Lung (tissue), 12 donors: ENCODE data around the gene RASGEF1C. TPM values are rescaled to one million over a fixed set of nuclear protein-coding genes. Genes with fewer than 3 reads are reported as not detected.

Source experiments
- ATAC-seq: fragments of 200-7000 bp; cut with Tn5 transposase; one replicate; pipeline ENCODE4 v1.9.1; 2020; ENCODE audit warnings: moderate number of reproducible peaks; ENCODE audit not compliant: insufficient read depth, low FRiP score
- DNase-seq, 3 donors: peaks; one replicate each; pipeline ENCODE4 v3.0.0-alpha.2; 2013 to 2017
- H3K27ac ChIP-seq, 2 donors: one replicate each; pipeline ENCODE4 v1.5.1; 2013; ENCODE audit warnings: mild to moderate bottlenecking in 2 of 2, moderate library complexity in 2 of 2, control low read depth in 1 of 2, inconsistent platforms in 1 of 2, low read depth in 1 of 2, low read length in 1 of 2
- H3K27me3 ChIP-seq, 3 donors: one replicate each; pipeline ENCODE4 v1.5.1; 2013; ENCODE audit warnings: low read length in 2 of 3; ENCODE audit not compliant: control insufficient read depth in 3 of 3, insufficient read depth in 3 of 3
- H3K36me3 ChIP-seq, 4 donors: one replicate each; pipeline ENCODE4 v1.5.1; 2013; ENCODE audit warnings: low read length in 4 of 4, mild to moderate bottlenecking in 1 of 4, moderate library complexity in 1 of 4; ENCODE audit not compliant: control insufficient read depth in 4 of 4, insufficient read depth in 4 of 4
- H3K4me1 ChIP-seq, 5 donors: one replicate each; pipeline ENCODE4 v1.5.1; 2013; ENCODE audit warnings: low read length in 5 of 5, mild to moderate bottlenecking in 2 of 5, moderate library complexity in 1 of 5; ENCODE audit not compliant: control insufficient read depth in 5 of 5, insufficient read depth in 5 of 5
- H3K4me3 ChIP-seq: one replicate; pipeline ENCODE4 v1.5.1; 2013; ENCODE audit warnings: mild to moderate bottlenecking, control low read depth, moderate library complexity
- H3K9ac ChIP-seq, 2 donors: one replicate each; pipeline ENCODE4 v1.5.1; 2013; ENCODE audit warnings: low read length in 2 of 2, control low read depth in 1 of 2; ENCODE audit not compliant: insufficient read depth in 1 of 2
- H3K9me3 ChIP-seq, 4 donors: one replicate each; pipeline ENCODE4 v1.5.1; 2013; ENCODE audit warnings: low read length in 3 of 4, mild to moderate bottlenecking in 1 of 4, moderate library complexity in 1 of 4; ENCODE audit not compliant: control insufficient read depth in 4 of 4, insufficient read depth in 3 of 4
- CTCF ChIP-seq: IDR thresholded peaks from 2 replicates; pipeline ENCODE4 v1.5.1; 2012; ENCODE audit warnings: mild to moderate bottlenecking; ENCODE audit errors: control extremely low read depth, extremely low read depth
- WGBS, 2 donors: extraction: QIAGEN DNeasy Blood & Tissue Kit; methylation state at CpG; one replicate each; pipeline ENCODE4 v1.1.7; 2013; 5-methylcytosine and 5-hydroxymethylcytosine counted together
- polyA plus RNA-seq, 2 donors: library from polyadenylated mRNA; stranded (reverse); fragments of 200-250 nt; gene quantifications; one replicate each; pipeline ENCODE4 v1.2.1, GENCODE V29; 2013
- total RNA-seq, 2 donors: library from RNA; depleted of rRNA in 1 of 2; stranded (reverse); fragments of >200 nt in 1 of 2; gene quantifications; one replicate each; pipeline ENCODE4 v1.2.1, GENCODE V29; 2014 to 2021
- donor health status: control.
- donor health status: control.
- donor health status: Bipolar disorder and iron deficiency.
- donor health status: healthy.
- donor health status: DM: yes; HTN: yes; CAD: no.

Gene RASGEF1C
- total and polyA plus RNA-seq, 4 donors, result 0.03 to 0.31 TPM; not detected in 2

DNA sequence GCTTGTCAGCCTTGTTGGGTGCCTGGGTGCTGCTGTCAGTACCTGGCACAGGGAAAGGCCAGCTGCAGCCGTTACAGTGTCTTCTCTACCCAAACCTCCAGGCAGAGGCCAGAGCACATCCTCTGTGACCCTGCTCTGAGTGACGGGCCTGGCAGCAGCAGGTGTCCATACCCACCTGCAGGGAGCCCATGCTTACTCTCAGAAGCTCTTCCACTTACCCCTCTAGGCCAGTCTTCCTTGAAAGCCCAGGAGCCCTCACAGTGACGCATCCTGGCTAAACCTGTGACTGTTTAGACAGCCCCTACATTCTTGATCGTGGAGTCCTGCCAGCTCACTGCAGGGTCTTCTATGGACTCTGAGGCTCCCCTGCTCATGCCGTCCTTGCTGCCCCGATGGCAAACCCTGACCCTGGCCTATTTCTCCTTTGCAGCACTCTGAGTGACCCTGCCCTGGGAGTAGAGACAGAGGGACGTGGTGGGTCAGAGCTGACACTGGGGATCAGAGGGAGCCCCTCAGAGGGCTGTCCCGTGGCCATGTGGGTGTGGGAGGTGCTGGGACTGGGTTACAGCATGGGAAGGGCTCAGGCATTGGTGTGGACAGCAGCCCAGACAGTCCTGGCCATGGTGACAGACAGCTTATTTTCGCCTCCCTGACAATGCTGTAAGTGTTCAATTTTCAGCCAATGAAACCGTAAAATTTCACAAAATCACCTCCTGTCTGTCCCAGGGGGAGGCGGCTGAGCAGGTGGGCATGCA, 69.9 kb downstream of the RASGEF1C start:
- Histone ChIP-seq H3K9me3 (peaks cover 0 to 1% (median 0%) of the 10 kb centered on the region in 4 donors), H3K27me3 (no peaks in the 10 kb centered on the region), H3K9ac (no peak overlapping the region), H3K27ac (no peak overlapping the region), H3K36me3 (no peaks in the 10 kb centered on the region), H3K4me1 (no peaks in the 10 kb centered on the region), H3K4me3 (no peak overlapping the region)
- ATAC-seq, result no peak
- 67 to 81% methylated on average over 11 of the region's 11 CpGs for WGBS, 2 donors
- TF ChIP-seq CTCF, result no peak
- no peak for DNase-seq

DNA sequence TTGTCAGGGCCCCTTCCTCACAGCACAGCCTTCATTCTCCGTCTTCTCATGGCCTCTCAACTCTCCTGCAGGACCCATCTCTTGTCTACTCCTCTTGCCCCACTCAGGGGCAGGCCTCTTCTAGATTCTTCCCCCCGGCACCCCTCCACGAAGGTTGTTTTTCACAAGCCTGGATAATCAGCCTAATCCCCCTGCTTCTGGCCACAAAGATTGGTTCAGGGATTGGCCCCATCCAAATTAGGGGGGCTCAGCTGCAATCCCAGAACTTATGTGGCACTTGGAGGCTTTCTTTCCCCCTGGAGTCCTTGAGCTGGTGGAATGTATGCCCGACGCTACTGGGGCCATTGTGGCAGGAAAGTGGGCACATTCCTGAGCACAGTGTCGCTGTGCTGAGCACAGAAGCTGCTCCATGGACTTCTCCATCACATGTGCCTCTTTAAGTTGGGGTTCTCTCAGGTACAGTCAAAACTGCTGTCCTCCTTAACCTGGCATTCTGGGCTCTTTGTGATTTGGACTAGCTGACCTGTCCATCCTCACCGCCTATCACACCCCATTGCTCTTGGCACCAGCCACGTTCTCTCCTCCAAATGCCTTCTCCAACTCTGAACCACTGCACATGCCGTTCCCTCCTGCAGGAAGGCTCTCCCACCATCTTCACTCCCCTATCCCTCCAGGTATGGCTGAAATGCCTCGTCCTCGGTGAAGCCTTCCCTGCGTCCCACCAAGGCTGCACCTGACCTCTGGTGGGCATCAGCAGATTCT, 70.6 kb downstream of the RASGEF1C start:
- no peak overlapping the region for H3K4me3 ChIP-seq
- no peaks in the 10 kb centered on the region for H3K9me3 ChIP-seq
- 70 to 83% methylated on average over 12 of the region's 12 CpGs for WGBS, 2 donors
- no peak overlapping the region for H3K9ac ChIP-seq
- no peaks in the 10 kb centered on the region for H3K4me1 ChIP-seq
- DNase-seq (no peak), ATAC-seq (no peak)
- TF ChIP-seq CTCF, result no peak
- no peak overlapping the region for H3K27ac ChIP-seq
- H3K36me3 ChIP-seq, result no peaks in the 10 kb centered on the region
- H3K27me3 ChIP-seq, result peaks cover 0 to 1% (median 0%) of the 10 kb centered on the region in 3 donors

DNA sequence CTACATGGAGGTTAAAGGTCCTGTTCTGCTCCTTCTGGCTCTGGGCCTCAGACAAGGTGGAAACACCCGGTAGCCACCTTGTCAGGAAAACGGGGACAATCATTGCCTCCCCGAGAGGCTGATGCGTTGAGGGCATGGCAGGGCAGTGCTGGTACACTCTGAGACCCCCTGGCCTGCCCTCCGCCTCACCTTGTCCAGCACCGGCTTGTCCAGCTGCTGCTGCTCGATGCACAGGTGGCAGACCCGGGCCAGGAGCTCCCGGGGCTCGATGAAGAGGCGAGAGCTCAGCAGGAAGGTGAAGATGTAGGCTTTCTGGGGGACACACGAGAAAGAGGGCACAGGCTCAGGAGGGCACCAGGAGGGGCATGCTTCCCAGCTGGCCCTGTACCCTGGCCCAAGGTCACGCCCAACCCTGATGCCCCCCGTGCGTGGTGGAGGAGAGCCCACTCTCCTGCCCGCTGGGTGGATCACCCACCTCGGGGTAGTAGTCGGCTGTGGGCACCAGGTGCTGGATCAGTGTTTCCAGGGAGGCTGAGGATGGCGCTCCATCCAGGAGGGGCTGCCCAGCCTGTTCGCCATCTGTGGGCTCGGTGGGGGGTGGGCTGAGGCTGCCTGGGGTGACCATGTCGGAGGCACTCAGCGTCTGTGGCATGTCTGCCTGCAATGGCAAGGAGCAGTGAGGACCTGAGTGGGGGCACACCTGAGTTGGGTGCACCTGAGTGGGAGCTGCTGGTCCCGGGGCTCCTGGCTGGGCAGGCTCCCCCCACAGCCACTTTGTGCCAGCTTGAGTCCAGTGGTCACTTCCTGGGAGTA, 71.4 kb downstream of the RASGEF1C start:
- no peak overlapping the region for H3K4me3 ChIP-seq
- no peaks in the 10 kb centered on the region for H3K9me3 ChIP-seq
- no peak overlapping the region for H3K27ac ChIP-seq
- no peaks in the 10 kb centered on the region for H3K4me1 ChIP-seq
- H3K36me3 ChIP-seq, result no peaks in the 10 kb centered on the region
- ATAC-seq (no peak), DNase-seq (no peak)
- WGBS, 2 donors, result 89 to 96% methylated on average over 24 of the region's 24 CpGs
- no peak overlapping the region for H3K9ac ChIP-seq
- no peak for TF ChIP-seq CTCF
- H3K27me3 ChIP-seq, result peaks cover 0 to 3% (median 0%) of the 10 kb centered on the region in 3 donors
